HT-29 (cell line): ENCODE measurements around the gene ADGRB3. TPM values are rescaled to one million over a fixed set of nuclear protein-coding genes. Genes with fewer than 3 reads are reported as not detected.

Source experiments
- DNase-seq: peaks from one replicate; pipeline ENCODE4 v3.0.0-alpha.2; 2015; ENCODE audit warnings: low spot score
- total RNA-seq: library from RNA; depleted of rRNA; stranded (reverse); fragments of >200 nt; shearing (Covaris generic); gene quantifications from 2 replicates; pipeline ENCODE4 v1.2.3, GENCODE V29; 2014

ADGRB3 gene
- total RNA-seq, 1 experiment from 2014 or later, result not detected

- DNase-seq, result no peak
Observed at GRCh38 chr6:68701159-68701558, 66.1 kb downstream of the ADGRB3 start.

GRCh38 chr6:68704485-68704884, 69.4 kb downstream of the ADGRB3 start:
- no peak for DNase-seq

DNA sequence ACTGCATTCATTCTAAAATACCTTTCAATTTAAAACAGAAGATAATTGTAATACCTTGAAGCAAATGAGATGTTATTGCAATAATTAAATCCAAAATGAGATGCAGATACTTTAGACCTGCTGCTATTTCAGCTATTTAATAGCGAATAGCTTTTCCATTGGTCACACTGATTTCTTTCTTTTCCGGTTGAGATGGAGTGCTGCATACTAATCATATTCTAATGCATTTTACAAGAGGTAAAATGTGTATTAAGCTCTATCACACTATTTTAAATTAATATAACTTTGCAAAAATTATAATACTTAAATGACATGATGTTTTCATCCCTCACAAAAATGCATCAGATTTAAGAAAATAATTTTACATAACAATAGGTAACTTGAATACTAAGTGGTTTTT, 74.0 kb downstream of the ADGRB3 start:
- DNase-seq, result no peak

DNA sequence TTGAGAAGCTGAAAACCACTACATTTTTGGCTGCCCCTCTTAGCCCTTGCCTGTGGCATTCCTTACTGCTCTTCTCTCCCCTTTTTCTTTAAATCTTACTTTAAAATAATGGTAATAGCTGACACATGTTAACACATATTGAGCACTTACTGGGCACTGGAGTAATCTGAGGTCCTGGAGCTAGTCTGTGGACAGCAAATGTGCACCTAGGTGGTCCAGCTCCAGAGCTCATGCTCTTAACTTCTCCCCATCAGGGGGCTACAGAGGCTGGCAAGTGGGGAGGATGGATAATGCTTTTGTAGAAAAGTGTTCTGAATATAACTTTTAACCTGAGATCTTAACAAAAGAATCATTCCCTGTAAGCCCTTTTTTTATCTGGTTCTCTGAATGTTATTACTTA, 74.8 kb downstream of the ADGRB3 start:
- DNase-seq, result no peak

- no peak for DNase-seq
Observed at GRCh38 chr6:68710496-68710895, 75.4 kb downstream of the ADGRB3 start.

DNA sequence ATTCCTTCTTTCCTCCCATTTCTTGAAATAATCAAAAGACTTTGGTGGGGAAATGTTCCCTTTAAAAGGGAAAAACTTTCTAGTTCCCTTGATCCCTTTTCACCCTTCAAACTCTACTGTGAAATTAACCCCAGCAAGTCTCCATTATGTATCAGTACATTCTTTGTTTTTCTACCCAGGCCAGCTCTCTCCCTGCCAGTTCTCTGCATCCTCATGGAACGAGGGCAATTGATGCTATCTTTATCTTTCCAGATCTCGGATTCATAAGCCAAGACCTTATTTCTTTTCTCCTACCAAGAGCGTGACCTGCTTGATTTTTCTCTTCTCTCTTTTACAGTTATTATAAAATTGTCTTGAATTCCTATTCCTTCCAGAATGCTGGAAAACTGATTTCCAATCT, 75.8 kb downstream of the ADGRB3 start:
- DNase-seq, result no peak

GRCh38 chr6:68711386-68712000, 76.4 kb downstream of the ADGRB3 start:
- no peak for DNase-seq

- DNase-seq, result no peak
Observed at GRCh38 chr6:68716620-68717019, 81.5 kb downstream of the ADGRB3 start.

- no peak for DNase-seq
Observed at GRCh38 chr6:68718385-68719073, 83.4 kb downstream of the ADGRB3 start.

GRCh38 chr6:68719761-68720160, 84.7 kb downstream of the ADGRB3 start:
- DNase-seq, result no peak

GRCh38 chr6:68722891-68723527, 87.9 kb downstream of the ADGRB3 start:
- DNase-seq, result no peak

DNA sequence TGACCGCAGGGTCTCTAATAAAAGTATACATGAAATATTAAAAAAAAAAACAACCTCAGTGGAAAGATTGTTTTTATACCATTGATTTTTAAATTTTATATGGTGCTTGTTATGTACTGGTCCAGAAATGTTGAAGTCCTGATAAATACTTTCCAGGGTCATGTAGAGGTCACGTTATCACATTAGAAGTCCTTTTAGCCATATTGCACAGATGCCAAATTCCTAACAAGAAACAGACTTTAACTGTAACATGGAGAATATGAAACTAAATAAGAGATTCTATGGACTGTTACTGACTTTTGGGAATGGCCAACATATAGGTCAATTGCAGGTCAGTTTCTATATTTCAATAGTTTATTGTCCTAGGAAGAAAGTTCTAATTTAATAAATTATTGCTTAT, 89.0 kb downstream of the ADGRB3 start:
- no peak for DNase-seq

- DNase-seq, result no peak
Observed at GRCh38 chr6:68726337-68726736, 91.3 kb downstream of the ADGRB3 start.

GRCh38 chr6:68726992-68727391, 91.9 kb downstream of the ADGRB3 start:
- DNase-seq, result no peak

GRCh38 chr6:68727699-68728098, 92.6 kb downstream of the ADGRB3 start:
- DNase-seq, result no peak

GRCh38 chr6:68728159-68728979, 93.3 kb downstream of the ADGRB3 start:
- DNase-seq, result no peak

- DNase-seq, result no peak
Observed at GRCh38 chr6:68729377-68729903, 94.4 kb downstream of the ADGRB3 start.

DNA sequence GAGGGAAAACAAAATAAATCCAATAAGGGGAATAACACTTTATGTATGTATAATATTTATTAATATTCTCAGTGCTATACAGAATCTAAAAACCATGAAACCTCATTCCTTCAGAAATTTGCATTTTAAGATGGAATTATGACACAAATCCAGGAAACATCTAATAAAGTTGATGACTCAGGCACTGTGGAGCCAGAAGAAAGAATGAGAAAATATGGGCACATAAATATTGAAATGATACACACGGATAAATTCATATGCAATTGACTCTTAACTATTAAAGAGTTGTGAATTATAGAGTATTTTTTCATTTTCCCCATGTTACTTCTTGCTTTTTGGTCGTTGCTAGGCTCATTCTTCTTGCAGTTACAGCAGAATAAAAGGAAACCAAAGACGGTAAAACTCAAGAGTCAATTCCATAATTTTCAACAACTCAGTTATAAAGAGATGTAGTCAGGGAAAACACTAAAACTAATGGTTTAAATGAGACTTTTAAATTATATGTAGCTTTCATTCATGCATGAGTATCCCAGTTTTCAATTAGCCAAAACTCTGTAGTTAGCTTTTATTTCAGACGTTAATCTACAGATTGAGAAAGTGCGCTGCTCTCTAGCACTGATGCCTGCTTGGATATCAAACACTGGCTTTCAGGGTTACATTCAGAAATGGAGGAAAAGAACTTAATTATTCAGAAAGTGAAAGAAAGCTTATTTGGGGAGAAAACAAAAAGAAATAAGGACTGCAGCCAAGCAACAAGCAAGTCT, 95.4 kb downstream of the ADGRB3 start:
- DNase-seq, result no peak

DNA sequence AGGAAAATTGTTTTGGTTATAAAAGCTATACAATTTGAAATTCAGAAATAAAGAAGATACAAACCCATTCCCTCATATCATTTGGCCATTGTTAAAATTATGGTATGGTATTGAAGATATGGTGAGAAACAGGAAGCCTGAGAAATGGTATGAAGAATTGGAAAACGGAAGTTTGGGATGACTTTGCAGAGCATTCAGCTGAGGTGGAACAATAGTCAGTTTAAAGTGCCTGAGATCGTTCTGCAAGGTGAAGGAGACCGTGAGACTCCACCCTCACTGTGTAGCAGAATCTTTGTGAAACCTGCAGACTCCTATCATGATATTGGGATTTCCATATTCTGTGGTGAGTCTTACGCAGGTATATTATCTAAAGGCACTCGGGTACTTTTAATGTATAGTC, 97.3 kb downstream of the ADGRB3 start:
- no peak for DNase-seq

DNA sequence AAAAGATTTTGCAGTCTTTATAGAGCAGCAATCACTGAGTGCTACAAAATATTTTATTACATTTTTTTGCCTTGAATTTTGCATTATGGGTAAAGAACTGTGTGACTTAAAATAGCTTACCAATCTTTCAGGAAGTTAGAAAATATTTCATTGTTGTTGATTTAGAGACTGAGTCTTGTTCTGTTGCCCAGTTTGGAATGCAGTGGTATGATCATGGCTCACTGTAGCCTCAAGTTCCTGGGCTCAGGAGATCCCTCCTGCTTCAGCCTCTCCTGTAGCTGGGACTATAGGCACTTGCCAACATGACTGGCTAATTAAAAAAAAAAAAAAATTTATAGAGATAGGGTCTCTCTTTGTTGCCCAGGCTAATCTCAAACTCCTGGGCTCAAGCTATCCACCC, 100.8 kb downstream of the ADGRB3 start:
- no peak for DNase-seq

- DNase-seq, result no peak
Observed at GRCh38 chr6:68737061-68737460, 102.0 kb downstream of the ADGRB3 start.
